ENCODE data around the gene CDKN1C.

CDKN1C gene

DNA sequence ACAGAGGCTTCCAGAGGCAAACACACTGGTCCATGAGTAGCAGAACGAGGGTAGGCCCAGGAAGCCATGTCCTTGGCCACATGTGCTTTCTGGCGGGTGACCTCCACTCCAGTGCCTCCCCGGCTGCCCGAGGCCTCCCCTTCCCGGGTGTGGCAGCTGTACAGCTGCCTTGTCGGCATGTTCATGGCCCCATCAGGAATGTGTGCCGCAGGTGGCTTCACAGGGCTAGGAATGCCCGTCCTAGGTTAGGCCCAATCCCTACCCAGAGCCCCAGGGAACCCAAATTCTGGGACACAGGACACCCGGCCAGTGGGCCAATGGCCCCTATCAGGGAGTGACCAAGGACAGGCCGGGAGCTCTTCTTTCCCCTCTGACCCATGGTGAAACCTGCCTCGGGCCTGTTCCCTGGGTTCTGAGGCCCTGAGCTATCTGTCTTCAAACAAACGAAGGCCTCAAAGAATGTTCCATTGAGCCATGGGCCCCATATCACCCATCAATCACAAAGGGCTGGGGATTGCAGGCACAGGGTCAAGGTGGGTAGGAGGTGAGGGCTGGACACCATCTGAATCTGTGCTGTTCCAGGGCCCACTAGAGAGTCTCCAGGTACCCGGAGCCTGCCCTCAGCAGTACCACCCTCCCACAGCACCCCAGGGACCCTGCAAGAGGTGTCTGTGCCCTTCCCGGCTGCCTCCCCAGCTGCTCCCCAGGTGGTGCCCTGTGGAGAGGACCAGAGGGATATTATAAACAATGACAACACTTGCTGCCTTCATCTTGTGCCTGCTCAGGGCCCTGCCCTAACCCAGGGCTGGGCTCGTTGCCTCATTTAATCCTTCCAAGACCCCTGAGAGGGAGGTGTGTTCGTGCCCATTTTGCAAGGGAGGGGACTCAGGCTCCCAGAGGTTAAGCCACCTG is 4.0 kb upstream of the CDKN1C start:
- DNase-seq (ENCODE audit: low spot score in 2 of 2) (no peak), ATAC-seq (no peak)
- Mint-ChIP-seq H3K36me3 (peaks cover 5% of the 10 kb centered on the region), H3K27ac (no peak overlapping the region), H3K9me3 (no peaks in the 10 kb centered on the region), H3K4me3 (no peak overlapping the region), H3K4me1 (peaks cover 42% of the 10 kb centered on the region)

DNA sequence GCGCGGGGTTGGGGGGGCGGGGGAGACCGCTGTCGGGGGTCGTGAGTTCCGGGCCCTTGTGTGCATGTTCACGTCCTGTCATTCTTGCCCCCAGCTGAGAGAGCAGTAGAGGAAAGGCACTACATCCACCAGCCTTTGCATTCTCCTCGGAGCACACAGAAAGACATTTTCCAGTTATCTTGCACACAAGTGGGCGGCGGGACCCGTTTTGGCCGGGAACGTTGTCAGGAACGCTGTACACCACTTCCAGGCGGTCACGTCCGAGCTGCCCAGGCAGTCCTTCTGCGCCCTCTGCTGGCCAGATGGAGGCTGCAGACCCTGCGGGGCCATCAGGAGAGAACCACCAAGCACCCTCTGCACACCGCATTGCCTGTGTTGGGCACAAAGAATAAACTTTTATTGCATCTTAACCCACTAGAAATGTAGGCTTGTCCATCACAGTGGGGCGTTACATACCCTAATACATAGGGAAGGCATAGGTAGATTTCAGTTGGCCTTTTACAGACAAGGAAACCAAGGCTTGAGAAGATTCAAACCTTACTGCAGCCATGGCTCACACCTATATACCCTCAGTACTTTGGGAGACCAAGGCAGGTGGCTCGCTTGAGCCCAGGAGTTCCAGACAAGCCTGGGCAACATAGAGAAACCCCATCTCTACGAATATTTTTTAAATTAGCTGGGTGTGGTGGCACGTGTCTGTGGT is 2.8 kb upstream of the CDKN1C start:
- DNase-seq (ENCODE audit: low spot score in 2 of 2) (peak; percentile 93 to 94), ATAC-seq (peak; percentile 47)
- Mint-ChIP-seq H3K36me3 (peaks cover 5% of the 10 kb centered on the region), H3K4me1 (peaks cover 42% of the 10 kb centered on the region), H3K27ac (no peak overlapping the region), H3K4me3 (peak overlapping the region; percentile 43), H3K9me3 (no peaks in the 10 kb centered on the region)

DNA sequence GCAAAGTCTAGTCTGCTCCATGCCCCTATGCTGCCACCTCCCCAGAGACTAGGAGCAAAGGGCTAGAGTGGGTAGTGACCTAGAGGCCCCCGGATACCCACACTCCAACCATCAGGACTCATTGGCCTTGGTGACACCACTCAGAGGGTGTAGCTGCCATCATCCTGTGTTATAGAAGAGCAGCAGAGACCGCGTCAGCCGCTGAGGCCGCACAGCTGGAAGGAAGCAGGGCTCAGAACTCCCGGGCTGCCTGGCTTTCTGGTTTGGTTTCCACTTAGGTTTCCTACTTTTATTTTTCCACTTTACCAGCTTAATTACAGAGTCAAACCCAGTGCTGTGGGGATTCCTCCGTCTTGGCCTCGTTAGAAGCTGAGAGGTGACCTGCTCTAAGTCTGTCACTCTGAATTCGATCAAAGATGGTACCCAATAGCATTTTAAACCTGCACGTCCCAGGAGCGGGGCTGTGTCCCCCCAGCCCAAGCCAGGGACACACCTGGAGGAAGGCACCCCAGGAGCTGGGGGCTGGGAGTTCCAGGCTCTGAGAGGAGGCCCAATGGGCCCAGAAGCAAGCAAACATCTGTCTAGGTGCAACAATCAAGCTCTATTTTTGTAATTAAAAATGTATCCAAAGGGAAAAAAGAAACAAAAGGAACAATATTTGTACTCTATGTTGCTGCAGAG is 2.1 kb upstream of the CDKN1C start:
- H3K27ac Mint-ChIP-seq, result no peak overlapping the region

DNA sequence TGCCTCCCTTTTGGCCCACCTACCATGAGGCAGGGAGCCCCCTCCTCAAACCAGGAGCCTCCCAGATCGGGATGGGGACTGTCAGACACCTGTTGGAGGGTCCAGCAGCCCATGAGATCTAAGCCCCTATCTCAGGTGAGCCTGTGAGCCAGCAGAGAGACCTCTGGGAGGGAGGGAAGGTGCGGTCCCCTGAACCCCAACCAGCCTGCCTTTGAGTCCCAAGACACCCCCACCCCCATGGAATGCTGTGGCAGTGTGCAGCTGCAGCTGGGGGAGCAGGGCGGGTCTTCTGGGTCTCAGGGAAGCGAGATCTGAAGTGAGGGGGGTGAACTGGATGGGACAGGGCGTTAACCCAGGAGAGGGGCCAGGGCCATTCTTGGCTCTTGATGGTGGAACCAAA is 1.4 kb upstream of the CDKN1C start:
- H3K27ac Mint-ChIP-seq, result no peak overlapping the region
- H3K9me3 Mint-ChIP-seq, result no peaks in the 10 kb centered on the region
- no peak for DNase-seq (ENCODE audit: low spot score in 2 of 2)
- H3K36me3 Mint-ChIP-seq, result peaks cover 14% of the 10 kb centered on the region
- peak overlapping the region; percentile 43 for H3K4me3 Mint-ChIP-seq
- ATAC-seq, result no peak
- peaks cover 31% of the 10 kb centered on the region for H3K4me1 Mint-ChIP-seq

More for the DNA sequence above, 2.1 kb upstream of the CDKN1C start:
- H3K36me3 Mint-ChIP-seq, result peaks cover 13% of the 10 kb centered on the region
- ATAC-seq, result no peak
- peaks cover 36% of the 10 kb centered on the region for H3K4me1 Mint-ChIP-seq
- H3K9me3 Mint-ChIP-seq, result no peaks in the 10 kb centered on the region
- H3K4me3 Mint-ChIP-seq, result peak overlapping the region; percentile 43
- DNase-seq (ENCODE audit: low spot score in 2 of 2), result no peak

DNA sequence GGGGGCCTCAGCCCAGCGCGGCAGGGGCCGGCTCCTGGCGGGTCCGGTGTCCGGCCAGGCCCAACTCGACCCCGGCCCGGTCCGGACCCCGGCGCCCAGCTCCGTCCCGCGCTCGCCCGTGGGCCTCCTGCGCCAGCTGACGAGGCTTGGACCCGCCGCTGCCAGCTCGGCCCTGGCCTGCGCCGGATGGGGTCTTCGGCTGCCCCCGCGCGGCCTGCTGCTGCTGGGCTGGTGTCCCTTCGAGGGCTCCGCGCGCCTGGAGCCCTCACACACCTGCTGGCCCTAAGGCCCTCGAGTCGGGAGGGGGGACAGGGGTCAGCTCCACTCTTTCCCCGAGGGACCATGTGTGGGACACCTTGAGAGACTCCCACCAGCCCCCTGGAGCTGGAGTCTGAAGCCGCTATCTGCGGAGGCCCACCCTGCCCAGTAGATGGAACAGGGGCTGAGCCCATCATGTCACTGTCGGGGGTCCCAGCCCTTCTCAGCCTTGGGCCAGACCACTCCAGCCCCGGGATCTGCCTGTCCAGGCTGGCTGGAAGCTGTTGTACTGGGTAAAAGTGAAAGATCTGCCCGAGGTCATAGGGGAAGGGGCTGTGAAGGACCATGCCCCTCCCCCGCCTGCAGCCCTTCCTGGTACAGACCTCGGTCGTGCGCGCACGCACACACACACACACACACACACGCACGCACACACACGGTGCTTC is 768 bp upstream of the CDKN1C start:
- H3K27ac Mint-ChIP-seq, result no peak overlapping the region

DNA sequence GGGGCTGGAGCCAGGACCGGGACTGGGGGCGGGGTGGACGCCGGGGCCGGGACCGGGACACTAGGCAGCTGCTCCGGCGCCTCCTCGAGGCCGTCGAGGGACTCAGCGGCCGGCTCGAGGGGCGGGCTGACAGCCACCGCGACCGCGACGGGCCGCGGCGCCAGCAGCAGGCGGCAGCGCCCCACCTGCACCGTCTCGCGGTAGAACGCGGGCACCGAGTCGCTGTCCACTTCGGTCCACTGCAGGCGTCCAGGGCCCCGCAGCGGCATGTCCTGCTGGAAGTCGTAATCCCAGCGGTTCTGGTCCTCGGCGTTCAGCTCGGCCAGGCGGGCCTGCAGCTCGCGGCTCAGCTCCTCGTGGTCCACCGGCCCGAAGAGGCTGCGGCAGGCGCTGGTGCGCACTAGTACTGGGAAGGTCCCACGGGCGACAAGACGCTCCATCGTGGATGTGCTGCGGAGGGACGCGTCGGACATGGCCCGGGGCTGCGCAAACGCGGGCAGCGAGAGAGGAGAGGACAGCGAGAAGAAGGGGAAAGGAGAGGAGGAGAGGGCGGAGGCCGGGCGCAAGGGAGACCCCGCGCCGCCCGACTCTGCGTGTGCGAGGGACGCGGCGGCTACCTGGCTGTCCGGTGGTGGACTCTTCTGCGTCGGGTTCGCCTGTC is 428 bp downstream of the CDKN1C start:
- DNase-seq (ENCODE audit: low spot score in 2 of 2) (peak in 1 of 2 donors; percentile 68), ATAC-seq (peak; percentile 35)
- Mint-ChIP-seq H3K4me3 (peak overlapping the region; percentile 83), H3K4me1 (peaks cover 26% of the 10 kb centered on the region), H3K9me3 (no peaks in the 10 kb centered on the region), H3K27ac (no peak overlapping the region), H3K36me3 (peaks cover 14% of the 10 kb centered on the region)

More for the DNA sequence above, 768 bp upstream of the CDKN1C start:
- Mint-ChIP-seq H3K36me3 (peaks cover 14% of the 10 kb centered on the region), H3K4me3 (peak overlapping the region; percentile 43), H3K9me3 (no peaks in the 10 kb centered on the region), H3K4me1 (peaks cover 26% of the 10 kb centered on the region)
- ATAC-seq, result peak; percentile 1
- no peak for DNase-seq (ENCODE audit: low spot score in 2 of 2)

DNA sequence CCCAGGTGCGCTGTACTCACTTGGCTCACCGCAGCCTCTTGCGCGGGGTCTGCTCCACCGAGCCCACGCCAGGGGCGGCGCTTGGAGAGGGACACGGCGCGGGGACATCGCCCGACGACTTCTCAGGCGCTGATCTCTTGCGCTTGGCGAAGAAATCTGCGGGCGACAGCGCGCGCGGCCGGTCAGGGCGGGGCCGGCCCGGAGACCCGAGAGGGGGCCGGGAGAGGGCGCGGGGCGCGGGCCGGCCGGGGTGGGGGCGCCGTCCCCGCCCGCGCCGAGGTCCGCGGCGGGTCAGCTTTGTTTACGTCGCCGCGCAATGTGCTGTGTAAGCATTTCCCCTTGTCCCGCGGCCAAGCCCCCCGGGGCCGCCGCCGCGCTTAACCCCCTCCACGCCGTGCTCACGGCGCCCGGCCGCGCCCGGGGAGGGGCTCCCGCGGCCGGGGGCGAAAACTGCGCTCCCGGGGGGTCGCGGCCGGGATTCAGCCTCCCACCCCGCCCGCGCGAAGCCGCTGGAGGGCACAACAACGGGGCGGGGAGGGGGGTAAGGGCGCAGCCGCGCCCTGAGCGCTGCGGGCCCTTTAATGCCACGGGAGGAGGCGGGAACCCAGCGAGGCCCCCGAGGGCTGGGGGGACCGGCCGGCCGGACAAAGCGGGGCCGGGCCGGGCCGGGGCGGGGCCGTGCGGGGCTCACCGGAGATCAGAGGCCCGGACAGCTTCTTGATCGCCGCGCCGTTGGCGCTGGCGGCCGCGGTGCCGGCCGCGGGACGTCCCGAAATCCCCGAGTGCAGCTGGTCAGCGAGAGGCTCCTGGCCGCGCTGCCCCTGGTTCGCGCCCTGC is 1.4 kb downstream of the CDKN1C start:
- no peak for DNase-seq (ENCODE audit: low spot score in 2 of 2)

DNA sequence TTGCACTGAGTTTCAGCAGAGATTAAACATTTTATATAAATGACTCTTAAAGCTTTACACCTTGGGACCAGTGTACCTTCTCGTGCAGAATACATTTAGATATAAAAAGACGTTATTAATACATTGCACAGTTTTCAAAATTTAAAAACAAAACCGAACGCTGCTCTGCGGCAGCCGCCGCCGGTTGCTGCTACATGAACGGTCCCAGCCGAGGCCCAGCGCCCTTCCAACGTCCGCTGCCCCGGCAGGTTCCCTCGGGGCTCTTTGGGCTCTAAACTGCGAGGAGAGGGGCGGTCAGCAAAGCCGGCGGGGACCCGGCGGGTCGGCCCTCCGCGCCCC is 2.0 kb downstream of the CDKN1C start:
- Mint-ChIP-seq H3K4me1 (peaks cover 26% of the 10 kb centered on the region), H3K27ac (no peak overlapping the region), H3K9me3 (no peaks in the 10 kb centered on the region), H3K4me3 (peak overlapping the region; percentile 54), H3K36me3 (peaks cover 14% of the 10 kb centered on the region)
- DNase-seq (ENCODE audit: low spot score in 2 of 2) (no peak), ATAC-seq (no peak)

More for the DNA sequence above, 1.4 kb downstream of the CDKN1C start:
- ATAC-seq, result no peak
- Mint-ChIP-seq H3K36me3 (peaks cover 14% of the 10 kb centered on the region), H3K4me1 (peaks cover 26% of the 10 kb centered on the region), H3K9me3 (no peaks in the 10 kb centered on the region), H3K4me3 (peak overlapping the region; percentile 54), H3K27ac (no peak overlapping the region)

DNA sequence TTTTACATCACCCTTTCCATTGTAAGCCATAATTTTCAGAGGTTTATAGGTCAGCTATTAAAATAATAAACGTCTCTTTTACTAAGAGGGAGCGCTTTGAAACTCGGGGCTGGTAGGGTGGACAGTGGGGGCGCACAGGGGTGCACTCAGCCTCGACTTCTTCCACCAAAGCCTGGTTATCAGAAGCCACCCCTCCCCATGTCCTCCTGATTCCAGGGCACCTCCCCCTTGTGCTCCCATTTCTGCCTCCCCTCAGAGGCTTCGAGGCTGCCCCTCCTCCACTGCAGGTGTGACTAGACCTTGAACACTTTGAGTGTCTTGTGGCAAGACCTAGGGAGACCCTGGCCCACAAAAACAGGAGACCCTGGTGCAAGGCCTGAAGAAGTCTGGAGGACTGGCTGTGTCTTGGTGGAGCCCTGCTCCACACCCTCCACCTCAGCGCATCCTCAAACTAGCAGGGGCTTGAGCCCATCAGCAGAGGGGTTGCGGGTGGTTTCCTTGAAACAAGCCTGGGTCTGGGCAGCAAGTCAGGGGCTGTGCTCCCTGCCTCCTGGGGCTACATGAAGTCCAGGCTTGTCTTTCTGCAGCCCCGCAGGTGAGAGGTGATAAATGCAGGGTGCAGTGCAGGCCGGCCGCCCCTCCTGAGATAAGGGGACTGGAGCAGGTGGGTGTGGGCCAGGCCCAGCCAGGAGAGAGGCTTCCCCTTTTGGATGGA is 3.0 kb downstream of the CDKN1C start:
- H3K9me3 Mint-ChIP-seq, result no peaks in the 10 kb centered on the region
- ATAC-seq (no peak), DNase-seq (ENCODE audit: low spot score in 2 of 2) (no peak)
- peak overlapping the region; percentile 54 for H3K4me3 Mint-ChIP-seq
- peaks cover 14% of the 10 kb centered on the region for H3K36me3 Mint-ChIP-seq
- peaks cover 18% of the 10 kb centered on the region for H3K4me1 Mint-ChIP-seq
- H3K27ac Mint-ChIP-seq, result no peak overlapping the region

DNA sequence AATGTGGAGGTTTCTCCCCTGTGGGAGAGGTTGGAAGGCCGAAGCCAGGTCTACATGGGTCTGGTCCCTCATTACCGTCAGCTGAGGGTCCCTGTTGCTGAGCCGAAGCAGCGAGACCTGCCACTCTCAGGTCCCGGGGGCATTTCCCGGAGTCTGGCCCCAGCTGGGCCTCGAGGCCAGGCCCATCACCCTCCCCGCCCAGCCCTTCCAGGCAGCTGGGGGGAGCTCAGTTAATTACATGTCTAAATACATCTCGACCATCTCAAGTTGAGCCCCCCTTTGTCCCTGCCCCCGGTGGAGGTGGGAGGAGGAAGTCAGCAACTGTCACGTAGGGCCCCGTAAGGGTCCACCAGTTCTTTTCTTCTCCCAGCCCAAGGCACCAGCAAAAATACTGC is 3.6 kb downstream of the CDKN1C start:
- ATAC-seq (no peak), DNase-seq (ENCODE audit: low spot score in 2 of 2) (no peak)
- Mint-ChIP-seq H3K27ac (no peak overlapping the region), H3K4me1 (peaks cover 12% of the 10 kb centered on the region), H3K36me3 (peaks cover 14% of the 10 kb centered on the region), H3K9me3 (no peaks in the 10 kb centered on the region), H3K4me3 (no peak overlapping the region)

DNA sequence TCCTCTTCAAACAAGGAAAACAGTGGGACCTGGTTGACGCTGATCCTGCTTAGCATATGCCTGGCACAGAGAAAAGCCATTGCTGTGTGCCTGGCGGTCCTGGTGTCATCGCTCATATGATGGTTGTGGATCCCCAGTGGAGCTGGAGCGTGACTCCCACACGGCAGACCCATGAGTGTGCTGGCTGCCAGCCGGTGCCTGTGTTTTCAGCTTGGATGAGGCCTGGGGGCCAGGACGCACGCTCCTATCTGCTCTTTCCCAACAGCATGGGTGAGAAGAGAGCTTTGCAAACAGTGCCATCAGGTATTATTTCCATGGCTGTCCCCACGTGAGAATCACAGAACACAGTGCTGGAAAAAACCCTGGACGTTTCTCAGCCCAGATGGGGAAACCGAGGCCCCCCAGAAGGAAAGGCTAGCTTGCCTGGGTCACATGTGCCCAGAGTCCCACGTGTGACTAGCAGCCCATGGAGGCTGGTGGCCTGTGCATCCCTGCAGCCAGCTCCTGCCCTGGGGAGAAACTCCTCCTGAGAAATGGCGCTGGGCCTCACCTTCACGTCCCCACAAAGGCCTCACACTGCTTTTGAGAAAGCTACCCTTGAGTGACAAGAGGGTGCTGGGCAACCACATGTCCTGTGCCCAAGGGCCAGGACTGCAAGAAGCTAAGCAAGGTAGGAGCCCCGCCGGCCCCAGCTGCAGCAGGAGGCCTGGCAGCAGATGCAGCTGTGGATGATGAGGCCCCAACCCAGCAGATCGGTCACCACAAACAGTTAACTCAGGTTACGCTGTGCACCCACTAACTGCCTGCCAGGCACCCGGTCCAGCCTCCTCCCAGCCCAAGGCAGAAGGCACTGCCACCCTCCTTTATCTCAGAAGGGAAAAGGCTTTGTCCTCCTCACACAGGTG is 4.2 kb downstream of the CDKN1C start:
- no peak overlapping the region for H3K27ac Mint-ChIP-seq
- DNase-seq (ENCODE audit: low spot score in 2 of 2) (no peak), ATAC-seq (no peak)
- no peaks in the 10 kb centered on the region for H3K9me3 Mint-ChIP-seq
- peaks cover 9% of the 10 kb centered on the region for H3K36me3 Mint-ChIP-seq
- H3K4me1 Mint-ChIP-seq, result peaks cover 6% of the 10 kb centered on the region
- no peak overlapping the region for H3K4me3 Mint-ChIP-seq

DNA sequence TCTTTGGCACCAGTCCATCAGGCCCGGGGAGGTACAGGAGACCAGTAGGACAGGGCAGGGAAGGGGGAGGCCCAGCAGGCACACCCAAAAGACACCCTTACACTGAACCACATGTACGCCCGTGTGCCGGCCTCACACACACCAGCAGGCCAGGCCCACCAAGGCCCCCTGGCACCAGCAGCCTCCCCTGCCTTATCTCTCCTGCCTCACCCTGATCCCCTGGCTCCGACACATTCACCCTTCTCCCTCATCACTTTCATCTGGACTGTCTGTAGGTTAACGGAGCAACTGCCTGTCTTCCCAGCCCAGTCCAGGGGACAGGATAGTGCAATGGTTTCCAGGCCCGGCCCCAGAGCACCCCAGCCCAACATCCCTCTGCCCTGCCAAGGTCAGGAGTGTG is 4.9 kb downstream of the CDKN1C start:
- peaks cover 6% of the 10 kb centered on the region for H3K4me1 Mint-ChIP-seq
- DNase-seq (ENCODE audit: low spot score in 2 of 2) (no peak), ATAC-seq (no peak)
- H3K4me3 Mint-ChIP-seq, result no peak overlapping the region
- H3K36me3 Mint-ChIP-seq, result peaks cover 9% of the 10 kb centered on the region
- H3K27ac Mint-ChIP-seq, result no peak overlapping the region
- no peaks in the 10 kb centered on the region for H3K9me3 Mint-ChIP-seq

DNA sequence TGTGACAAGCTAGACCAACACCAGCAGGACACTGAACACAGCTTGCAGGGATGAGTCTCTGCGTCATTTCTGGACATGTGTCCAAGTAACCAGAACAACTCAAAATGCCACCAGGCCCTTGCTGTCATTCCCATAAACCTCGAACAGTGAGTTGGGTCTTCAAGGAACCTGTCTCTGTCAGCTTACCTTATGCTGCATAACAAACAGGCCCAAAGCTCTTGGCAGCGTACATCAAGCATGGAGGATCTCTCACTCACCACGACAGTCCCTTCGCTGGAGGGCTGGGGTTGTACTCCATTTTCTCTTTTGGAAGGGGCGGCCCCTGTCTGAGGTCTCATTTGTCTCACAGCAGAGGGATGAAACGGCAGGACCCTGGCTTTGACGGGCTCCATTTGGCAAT is 6.8 kb downstream of the CDKN1C start:
- H3K4me3 Mint-ChIP-seq, result no peak overlapping the region
- H3K36me3 Mint-ChIP-seq, result peaks cover 9% of the 10 kb centered on the region
- no peak for DNase-seq (ENCODE audit: low spot score in 2 of 2)
- no peaks in the 10 kb centered on the region for H3K9me3 Mint-ChIP-seq
- no peak for ATAC-seq
- H3K27ac Mint-ChIP-seq, result no peak overlapping the region
- no peaks in the 10 kb centered on the region for H3K4me1 Mint-ChIP-seq

Data from stimulated activated effector memory CD8-positive, alpha-beta T cell treated with anti-CD3 and anti-CD28 coated beads, Interleukin-12 subunit alpha, Interleukin-12 subunit beta, amount 100 ng/mL, for 72 hours (primary cell).